Activated T-cell treated with anti-CD3 and anti-CD28 coated beads, Interleukin-2, amount 50 U/mL, for 4 hours (primary cell): Measurements from ENCODE around the gene SF3B4. TPM values are rescaled to one million over a fixed set of nuclear protein-coding genes. Genes with fewer than 3 reads are reported as not detected.
"Not testable (repeated sequence)": the region's sequence is repeated elsewhere in the genome, so short reads cannot be mapped to it uniquely, and the experiment has no call there.

Experiments
- ATAC-seq, 2 donors: fragments of 200-7000 bp; cut with Tn5 transposase; one replicate each; pipeline ENCODE4 v1.10.0; 2021
- DNase-seq: peaks from one replicate; pipeline ENCODE4 v3.0.0-alpha.2; 2020
- H3K27me3 Mint-ChIP-seq: one replicate; pipeline ENCODE4 v1.8.0; 2021; ENCODE audit warnings: low read depth, mixed read lengths
- H3K36me3 Mint-ChIP-seq: one replicate; pipeline ENCODE4 v1.8.0; 2022; ENCODE audit warnings: mixed read lengths; ENCODE audit not compliant: insufficient read depth
- H3K4me1 Mint-ChIP-seq: one replicate; pipeline ENCODE4 v1.8.0; 2021; ENCODE audit warnings: low read depth, mixed read lengths
- H3K4me3 Mint-ChIP-seq: one replicate; pipeline ENCODE4 v1.8.0; 2021; ENCODE audit warnings: mild to moderate bottlenecking, moderate library complexity, mixed read lengths
- H3K9me3 Mint-ChIP-seq: one replicate; pipeline ENCODE4 v1.8.0; 2021; ENCODE audit warnings: mixed read lengths
- total RNA-seq, 3 donors: library from RNA; stranded (reverse); gene quantifications; one replicate each; pipeline ENCODE4 v1.2.1, GENCODE V29; 2021

Gene SF3B4, protein sequence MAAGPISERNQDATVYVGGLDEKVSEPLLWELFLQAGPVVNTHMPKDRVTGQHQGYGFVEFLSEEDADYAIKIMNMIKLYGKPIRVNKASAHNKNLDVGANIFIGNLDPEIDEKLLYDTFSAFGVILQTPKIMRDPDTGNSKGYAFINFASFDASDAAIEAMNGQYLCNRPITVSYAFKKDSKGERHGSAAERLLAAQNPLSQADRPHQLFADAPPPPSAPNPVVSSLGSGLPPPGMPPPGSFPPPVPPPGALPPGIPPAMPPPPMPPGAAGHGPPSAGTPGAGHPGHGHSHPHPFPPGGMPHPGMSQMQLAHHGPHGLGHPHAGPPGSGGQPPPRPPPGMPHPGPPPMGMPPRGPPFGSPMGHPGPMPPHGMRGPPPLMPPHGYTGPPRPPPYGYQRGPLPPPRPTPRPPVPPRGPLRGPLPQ
- 100 to 1,000 TPM; 129 to 135 (median 130) TPM for total RNA-seq

DNA sequence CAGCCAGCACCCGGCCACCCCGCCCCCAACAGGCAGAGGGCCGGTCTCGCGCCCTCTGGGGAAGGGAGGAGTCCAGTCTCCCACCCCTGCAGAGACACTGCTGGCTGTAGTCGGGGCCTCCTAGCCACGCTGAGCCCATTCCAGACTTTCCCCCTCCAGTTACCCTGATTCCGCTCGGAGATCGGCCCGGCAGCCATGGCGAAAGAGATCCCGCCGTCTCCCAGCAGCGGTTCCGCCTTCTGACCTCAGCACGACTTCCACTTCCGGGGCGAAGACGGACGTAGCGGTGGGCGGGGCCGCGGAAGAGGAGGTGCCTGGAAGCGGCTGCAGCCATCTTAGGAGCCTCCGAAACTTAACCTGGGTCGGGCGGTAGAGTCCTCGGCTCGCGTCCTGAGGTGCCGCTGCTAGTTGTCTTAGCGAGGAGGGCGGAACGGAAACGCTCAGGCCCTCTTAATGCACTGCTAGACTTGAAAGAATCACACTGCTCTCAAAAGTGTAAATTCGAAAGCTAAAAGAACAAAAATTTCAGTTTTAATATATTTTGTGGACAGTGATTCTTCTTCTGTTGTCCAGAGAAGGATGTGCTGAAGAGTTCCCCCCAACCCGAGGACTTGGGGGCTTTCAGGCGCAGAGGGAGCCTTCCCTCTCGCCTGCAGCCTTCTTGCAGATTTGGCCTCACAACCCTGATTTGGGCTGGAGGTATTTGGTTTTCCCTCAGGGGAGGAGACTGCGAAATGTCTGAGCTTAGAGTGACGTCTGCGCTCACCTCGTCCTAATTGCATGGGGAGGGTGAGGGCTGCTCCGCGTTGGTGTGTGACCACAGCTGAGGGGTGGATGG is at the start of gene SF3B4:
TSS of gene SF3B4 (minus strand) at position 241 of the 838 bp plus-strand sequence. CDS start at position 197, 44 bp downstream.
- Mint-ChIP-seq H3K4me3 (peak within 1 kb of the TSS; percentile 99), H3K36me3 (peaks cover 36% of the 10 kb centered on the region), H3K4me1 (peaks cover 46% of the 10 kb centered on the region), H3K27me3 (no peaks in the 10 kb centered on the region), H3K9me3 (no peaks in the 10 kb centered on the region)
- peak; percentile 93 for DNase-seq
- peak; percentile 99 for ATAC-seq

DNA sequence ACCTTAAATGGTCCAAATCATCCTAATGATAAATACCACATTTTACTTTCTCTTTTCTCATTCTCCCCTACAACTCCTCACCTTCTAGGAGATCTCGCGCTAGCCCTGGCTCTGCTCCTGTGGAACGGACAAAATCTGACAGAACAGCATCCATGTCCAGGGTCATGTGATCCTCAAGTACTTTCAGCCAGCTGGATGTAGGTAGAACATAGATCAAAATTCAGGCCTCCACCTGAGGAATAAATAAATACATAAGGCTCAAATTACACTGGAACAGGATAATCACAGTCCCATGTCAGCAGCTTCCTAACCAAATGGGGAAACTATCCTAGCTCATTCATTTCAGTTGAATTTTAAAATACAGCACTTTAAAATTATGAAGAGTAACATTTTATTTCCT is 49.7 kb upstream of the SF3B4 start:
- H3K4me1 Mint-ChIP-seq, result peaks cover 24% of the 10 kb centered on the region
- no peak overlapping the region for H3K4me3 Mint-ChIP-seq
- no peaks in the 10 kb centered on the region for H3K27me3 Mint-ChIP-seq
- ATAC-seq (no peak), DNase-seq (no peak)
- H3K9me3 Mint-ChIP-seq, result no peaks in the 10 kb centered on the region
- H3K36me3 Mint-ChIP-seq, result peaks cover 32% of the 10 kb centered on the region

DNA sequence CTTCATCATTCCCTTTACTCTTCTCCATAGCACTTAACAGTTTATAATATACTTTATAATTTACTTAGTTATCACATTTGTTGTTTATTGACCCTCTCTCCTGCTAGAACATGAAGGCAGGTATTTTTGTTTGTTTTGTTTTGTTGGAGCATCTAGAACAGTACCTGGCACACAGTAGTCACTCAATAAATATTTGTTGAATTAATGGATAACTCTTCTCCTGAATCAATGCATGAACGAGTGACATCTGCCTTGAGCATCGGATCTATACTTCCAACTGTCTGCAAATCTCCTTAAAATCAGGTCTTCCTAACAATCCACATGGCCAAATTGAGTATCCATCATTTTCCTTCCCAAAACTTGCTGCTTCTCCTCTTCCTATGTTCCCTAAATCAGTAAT is 44.9 kb upstream of the SF3B4 start:
- no peaks in the 10 kb centered on the region for H3K27me3 Mint-ChIP-seq
- ATAC-seq (no peak), DNase-seq (no peak)
- H3K9me3 Mint-ChIP-seq, result no peaks in the 10 kb centered on the region
- H3K4me1 Mint-ChIP-seq, result peaks cover 4% of the 10 kb centered on the region
- peaks cover 41% of the 10 kb centered on the region for H3K36me3 Mint-ChIP-seq
- H3K4me3 Mint-ChIP-seq, result no peak overlapping the region

DNA sequence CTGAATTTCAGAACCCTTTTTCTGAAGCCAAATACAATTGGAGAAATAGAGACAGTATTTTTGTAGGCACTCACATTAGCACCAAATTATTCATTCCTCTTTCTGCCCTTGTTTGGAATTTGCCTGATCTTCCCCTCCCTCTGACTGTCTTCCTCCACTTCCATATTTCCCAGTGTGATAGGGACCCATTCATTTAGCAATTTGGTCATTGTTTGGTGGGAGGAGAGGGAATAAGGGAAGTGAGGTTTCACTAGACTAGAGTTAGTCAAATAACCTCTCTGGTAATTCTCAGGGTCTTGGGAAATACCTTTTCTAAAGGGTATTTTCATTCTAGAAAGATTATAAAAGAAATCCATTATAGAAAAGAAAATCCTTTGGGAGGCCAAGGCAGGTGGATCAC is 40.0 kb upstream of the SF3B4 start:
- Mint-ChIP-seq H3K36me3 (peaks cover 35% of the 10 kb centered on the region), H3K4me1 (peaks cover 7% of the 10 kb centered on the region), H3K4me3 (no peak overlapping the region), H3K27me3 (no peaks in the 10 kb centered on the region), H3K9me3 (no peaks in the 10 kb centered on the region)
- ATAC-seq (no peak), DNase-seq (no peak)

DNA sequence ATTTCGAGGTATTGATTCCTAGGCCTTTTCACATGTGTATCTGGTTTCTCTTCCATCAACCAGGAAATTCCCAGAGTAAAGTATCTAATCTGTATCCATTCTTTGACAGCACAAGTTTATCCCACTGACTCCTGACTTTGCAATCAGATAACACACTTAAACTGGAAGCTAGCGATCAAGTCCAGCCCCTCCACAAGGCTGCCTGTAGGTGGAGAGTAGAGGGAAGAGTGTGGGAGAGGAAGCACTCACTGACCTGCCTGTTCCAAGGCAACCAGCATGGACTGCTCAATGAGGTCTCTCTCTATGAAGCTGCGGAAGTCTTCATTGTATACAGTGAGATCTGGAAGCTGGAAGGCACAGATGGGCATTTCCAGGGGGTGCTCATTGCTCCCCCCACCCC is 39.4 kb upstream of the SF3B4 start:
- Mint-ChIP-seq H3K4me1 (peaks cover 12% of the 10 kb centered on the region), H3K27me3 (no peaks in the 10 kb centered on the region), H3K4me3 (no peak overlapping the region), H3K9me3 (no peaks in the 10 kb centered on the region), H3K36me3 (peaks cover 30% of the 10 kb centered on the region)
- no peak for ATAC-seq
- DNase-seq, result no peak

DNA sequence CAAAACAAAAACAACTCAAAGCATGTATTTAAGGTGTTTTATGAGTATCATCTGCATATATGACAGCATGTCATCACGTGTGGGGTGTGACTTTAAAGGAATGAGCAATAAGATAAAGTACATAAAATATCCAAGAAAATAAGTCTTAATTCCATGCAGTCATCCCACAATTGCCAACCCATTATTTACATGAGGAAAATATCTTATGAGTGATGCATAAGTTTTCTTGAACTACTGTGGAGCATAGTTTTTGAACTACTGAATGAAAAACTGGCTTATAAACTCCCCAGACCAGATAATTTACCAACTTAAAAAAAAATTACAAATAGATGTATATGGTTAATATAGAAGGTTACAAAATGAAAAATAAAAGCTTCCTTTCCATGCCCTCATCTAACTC is 38.8 kb upstream of the SF3B4 start:
- peaks cover 32% of the 10 kb centered on the region for H3K36me3 Mint-ChIP-seq
- H3K27me3 Mint-ChIP-seq, result no peaks in the 10 kb centered on the region
- DNase-seq (no peak), ATAC-seq (no peak)
- no peak overlapping the region for H3K4me3 Mint-ChIP-seq
- H3K9me3 Mint-ChIP-seq, result no peaks in the 10 kb centered on the region
- H3K4me1 Mint-ChIP-seq, result peaks cover 18% of the 10 kb centered on the region

DNA sequence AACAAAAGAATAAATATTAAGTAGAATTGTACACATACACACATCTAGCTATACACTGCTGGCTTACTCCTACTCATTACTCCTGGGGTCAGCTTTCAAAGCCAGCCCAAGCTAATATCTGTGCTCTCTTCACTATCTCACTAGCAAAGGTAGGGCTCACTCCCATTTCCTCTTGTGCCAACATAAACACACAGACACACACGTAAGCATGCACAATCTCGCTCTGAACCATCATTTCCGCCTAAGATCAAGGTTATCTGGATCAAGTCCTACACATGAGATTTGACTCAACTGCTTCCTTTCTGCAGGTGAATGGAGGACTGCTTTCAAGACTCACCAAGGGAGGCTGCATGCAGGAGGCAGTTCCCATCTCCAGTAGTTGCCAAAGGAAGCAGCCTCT is 37.8 kb upstream of the SF3B4 start:
- Mint-ChIP-seq H3K9me3 (no peaks in the 10 kb centered on the region), H3K4me3 (no peak overlapping the region), H3K36me3 (peaks cover 31% of the 10 kb centered on the region), H3K27me3 (no peaks in the 10 kb centered on the region), H3K4me1 (peaks cover 18% of the 10 kb centered on the region)
- ATAC-seq (no peak), DNase-seq (no peak)

DNA sequence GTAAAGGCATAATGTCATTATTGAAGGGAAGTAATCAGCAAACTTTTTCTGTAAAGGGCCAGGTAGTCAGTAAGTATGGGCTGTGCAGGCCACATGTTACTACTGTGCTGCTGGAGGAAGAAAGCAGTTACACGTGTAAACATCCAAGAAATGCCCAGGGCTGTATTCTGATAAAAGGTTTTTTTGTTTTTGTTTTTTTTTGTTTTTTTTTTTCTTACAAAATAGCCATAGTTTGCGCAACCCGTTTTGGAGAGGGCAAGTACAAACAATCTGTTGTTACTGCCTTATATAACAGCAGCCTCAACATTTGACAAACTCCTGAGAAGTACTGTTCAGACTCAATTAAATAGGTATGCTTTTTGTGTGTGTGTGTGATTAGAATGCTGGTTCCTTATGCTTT is 35.8 kb upstream of the SF3B4 start:
- Mint-ChIP-seq H3K36me3 (peaks cover 41% of the 10 kb centered on the region), H3K4me1 (peaks cover 18% of the 10 kb centered on the region), H3K27me3 (no peaks in the 10 kb centered on the region)

DNA sequence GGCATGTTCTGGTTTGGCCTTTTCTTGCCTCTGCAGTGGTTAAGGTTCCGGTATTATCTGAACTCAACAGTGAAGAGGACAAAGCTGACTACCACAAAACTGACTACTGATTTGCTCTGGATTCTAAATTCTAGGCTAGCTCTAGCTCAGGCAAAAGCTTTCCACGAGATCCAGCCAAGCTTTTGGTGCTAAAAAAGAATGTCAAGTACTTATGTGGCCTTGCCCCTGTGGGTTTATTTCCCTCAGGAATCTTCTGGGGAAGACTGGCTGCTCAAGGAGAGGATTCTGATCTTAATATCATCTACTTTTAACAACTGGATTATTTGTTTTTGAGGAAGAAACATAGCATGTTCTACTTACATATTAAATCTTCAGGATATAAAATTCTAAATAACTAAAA is 35.1 kb upstream of the SF3B4 start:
- no peak overlapping the region for H3K4me3 Mint-ChIP-seq
- no peaks in the 10 kb centered on the region for H3K9me3 Mint-ChIP-seq
- H3K36me3 Mint-ChIP-seq, result peaks cover 41% of the 10 kb centered on the region
- no peak for ATAC-seq
- peaks cover 18% of the 10 kb centered on the region for H3K4me1 Mint-ChIP-seq
- DNase-seq, result no peak
- no peaks in the 10 kb centered on the region for H3K27me3 Mint-ChIP-seq

More for the DNA sequence above, 35.8 kb upstream of the SF3B4 start:
- no peak for DNase-seq
- no peak overlapping the region for H3K4me3 Mint-ChIP-seq
- no peaks in the 10 kb centered on the region for H3K9me3 Mint-ChIP-seq
- ATAC-seq, result no peak

DNA sequence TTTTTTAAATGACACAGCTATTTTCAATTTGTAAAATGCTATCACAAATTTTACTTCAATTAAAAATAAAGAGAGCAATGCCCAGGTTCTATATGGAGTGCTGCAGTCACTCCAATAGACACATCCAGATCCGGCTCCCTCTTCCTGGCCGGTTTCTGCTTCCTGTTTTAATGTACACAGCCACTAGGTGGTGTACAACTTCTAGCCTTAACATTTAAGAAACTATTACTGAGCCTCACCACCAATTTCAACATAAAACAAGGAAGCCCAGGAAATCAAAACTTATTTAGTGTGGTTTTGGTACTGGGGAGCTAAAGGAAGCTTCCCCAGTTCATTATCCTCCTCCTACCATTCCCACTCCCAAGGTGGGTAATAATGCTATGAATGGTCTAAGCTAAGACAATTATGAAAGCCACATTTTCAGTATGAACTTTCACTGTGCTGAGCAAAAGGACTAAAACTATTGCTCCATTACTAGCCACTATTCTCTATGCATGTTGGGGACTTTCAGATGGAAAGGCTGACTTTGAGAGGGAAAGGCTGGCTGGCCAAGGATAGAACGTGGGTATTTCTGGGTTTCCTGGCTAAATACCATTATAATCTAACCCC is 34.5 kb upstream of the SF3B4 start:
- H3K4me3 Mint-ChIP-seq, result no peak overlapping the region
- no peaks in the 10 kb centered on the region for H3K9me3 Mint-ChIP-seq
- H3K4me1 Mint-ChIP-seq, result peaks cover 18% of the 10 kb centered on the region
- H3K27me3 Mint-ChIP-seq, result no peaks in the 10 kb centered on the region
- peaks cover 40% of the 10 kb centered on the region for H3K36me3 Mint-ChIP-seq
- ATAC-seq (peak; percentile 35 to 69), DNase-seq (peak; percentile 31)

DNA sequence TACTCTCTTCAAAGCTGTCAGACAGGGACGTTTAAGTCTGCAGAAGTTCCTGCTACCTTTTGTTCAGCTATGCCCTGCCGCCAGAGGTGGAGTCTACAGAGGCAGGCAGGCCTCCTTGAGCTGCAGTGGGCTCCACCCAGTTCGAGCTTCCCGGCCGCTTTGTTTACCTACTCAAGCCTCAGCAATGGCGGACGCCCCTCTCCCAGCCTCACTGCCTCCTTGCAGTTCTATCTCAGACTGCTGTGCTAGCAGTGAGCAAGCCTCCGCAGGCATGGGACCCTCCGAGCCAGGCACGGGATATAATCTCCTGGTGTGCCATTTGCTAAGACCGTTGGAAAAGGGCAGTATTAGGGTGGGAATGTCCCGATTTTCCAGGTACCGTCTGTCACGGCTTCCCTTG is 29.9 kb upstream of the SF3B4 start:
- H3K9me3 Mint-ChIP-seq, H3K4me3 Mint-ChIP-seq, DNase-seq, H3K27me3 Mint-ChIP-seq, ATAC-seq: not testable (repeated sequence)
- peaks cover 10% of the 10 kb centered on the region for H3K4me1 Mint-ChIP-seq
- peaks cover 51% of the 10 kb centered on the region for H3K36me3 Mint-ChIP-seq

DNA sequence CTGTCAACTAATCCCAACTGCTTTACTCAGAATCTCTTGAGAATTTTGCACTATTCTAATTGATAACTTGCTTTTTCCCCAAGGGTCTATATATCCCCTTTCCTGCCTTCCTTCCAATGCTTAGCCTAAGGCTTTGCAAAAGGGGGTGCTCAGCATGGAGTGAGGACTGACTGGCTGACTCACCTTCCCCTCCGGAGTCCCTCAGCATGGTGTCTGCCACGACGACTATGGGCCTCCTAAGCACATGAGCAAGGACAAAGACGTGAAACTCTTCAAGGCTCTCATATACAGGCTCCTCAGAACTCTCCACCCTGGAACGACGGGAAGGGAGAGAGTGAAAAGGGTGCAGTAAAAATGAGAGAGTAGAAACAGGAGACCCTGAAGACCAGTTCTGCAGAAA is 22.3 kb upstream of the SF3B4 start:
- no peaks in the 10 kb centered on the region for H3K9me3 Mint-ChIP-seq
- no peaks in the 10 kb centered on the region for H3K4me1 Mint-ChIP-seq
- H3K27me3 Mint-ChIP-seq, result no peaks in the 10 kb centered on the region
- ATAC-seq (no peak), DNase-seq (no peak)
- no peak overlapping the region for H3K4me3 Mint-ChIP-seq
- H3K36me3 Mint-ChIP-seq, result peaks cover 42% of the 10 kb centered on the region

DNA sequence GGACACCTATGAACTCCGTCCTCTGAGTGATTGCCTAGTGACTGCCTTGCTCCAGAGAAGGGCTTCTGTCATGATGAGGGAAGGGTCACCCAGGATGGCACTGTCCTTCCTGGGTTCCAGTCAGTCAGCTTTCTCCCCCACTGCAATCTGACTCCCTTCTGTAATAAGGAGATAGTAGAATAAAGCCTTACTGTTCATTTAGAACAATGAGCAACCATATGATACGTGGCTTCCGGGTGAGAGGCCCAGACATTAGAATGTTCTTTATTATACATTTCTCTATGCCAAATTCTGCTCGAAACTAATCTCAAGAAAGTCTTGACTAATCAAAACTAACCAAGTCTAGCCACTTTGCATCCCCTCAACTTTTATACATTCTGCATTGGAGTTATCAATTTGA is 17.6 kb upstream of the SF3B4 start:
- no peaks in the 10 kb centered on the region for H3K9me3 Mint-ChIP-seq
- no peaks in the 10 kb centered on the region for H3K27me3 Mint-ChIP-seq
- H3K4me1 Mint-ChIP-seq, result peaks cover 4% of the 10 kb centered on the region
- H3K36me3 Mint-ChIP-seq, result peaks cover 36% of the 10 kb centered on the region
- no peak for DNase-seq
- H3K4me3 Mint-ChIP-seq, result no peak overlapping the region
- ATAC-seq, result no peak

DNA sequence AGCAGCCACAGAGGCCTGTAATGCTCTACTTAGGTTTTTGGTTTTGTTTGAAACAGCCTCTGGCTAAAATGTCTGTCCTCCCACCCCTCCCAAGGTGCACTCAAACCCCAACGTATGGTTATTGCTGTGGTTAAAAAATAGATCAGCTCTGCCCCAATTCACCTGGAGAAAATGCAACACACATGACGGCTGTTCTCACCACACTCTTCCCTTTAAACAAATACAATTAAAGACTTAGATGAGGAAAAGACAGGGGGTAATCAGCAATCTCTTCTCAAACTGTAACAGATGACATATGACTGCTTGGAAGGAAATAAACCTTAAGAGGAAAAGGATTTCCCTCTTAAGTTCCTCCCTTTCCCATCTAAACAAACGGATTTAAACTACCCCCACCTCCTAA is 15.3 kb upstream of the SF3B4 start:
- DNase-seq, result no peak
- H3K4me3 Mint-ChIP-seq, result no peak overlapping the region
- H3K4me1 Mint-ChIP-seq, result peaks cover 17% of the 10 kb centered on the region
- no peaks in the 10 kb centered on the region for H3K27me3 Mint-ChIP-seq
- no peaks in the 10 kb centered on the region for H3K9me3 Mint-ChIP-seq
- peaks cover 26% of the 10 kb centered on the region for H3K36me3 Mint-ChIP-seq
- no peak for ATAC-seq
